NOMO-1 treated with DMSO at 0.1 percent for 48 hours (cell line): ENCODE measurements around the gene TGFB1I1.
"Not testable (repeated sequence)": the region's sequence is repeated elsewhere in the genome, so short reads cannot be mapped to it uniquely, and the experiment has no call there.

Experiments
- DNase-seq: peaks from one replicate; lab custom pipeline; 2025; ENCODE audit not compliant: unreplicated experiment; lab: John Stamatoyannopoulos, UW

Gene TGFB1I1

DNA sequence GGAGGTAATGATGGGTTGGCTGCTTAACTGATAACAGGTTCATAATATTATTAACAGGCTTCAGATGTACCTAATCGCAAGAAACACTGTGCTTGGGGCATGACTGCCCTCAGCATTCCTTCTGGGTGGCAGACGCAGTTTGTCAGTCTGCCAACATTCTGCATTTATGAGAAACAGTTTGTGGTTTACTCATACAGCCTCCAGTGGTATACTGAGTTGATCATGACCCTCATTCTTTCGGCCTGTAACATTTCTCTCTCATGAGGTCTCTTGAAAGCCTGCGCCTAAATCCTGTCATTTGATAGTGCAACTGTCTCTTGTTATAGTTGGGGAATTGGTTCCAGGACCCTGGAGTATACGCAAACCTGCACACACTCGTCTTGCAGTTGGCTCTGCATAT, 41.2 kb downstream of the TGFB1I1 start:
- DNase-seq, result no peak

DNA sequence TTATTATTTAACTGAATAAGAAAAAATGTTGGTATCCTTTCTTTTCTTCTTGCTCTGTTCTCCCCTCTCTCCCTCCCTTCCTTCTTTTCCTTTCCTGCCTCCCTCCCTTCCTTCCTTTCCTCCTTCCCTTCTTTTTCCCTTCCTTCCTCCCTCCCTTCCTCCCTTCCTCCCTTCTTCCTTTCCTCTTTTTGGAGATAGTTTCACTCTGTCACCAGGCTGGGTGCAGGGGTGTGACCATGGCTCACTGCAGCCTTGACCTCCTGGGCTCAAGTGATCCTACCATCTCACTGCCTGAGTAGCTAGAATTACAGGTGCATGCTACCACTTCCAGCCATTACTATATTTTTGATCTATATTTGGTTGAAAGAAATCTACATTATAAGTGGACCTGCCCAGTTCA, 41.9 kb downstream of the TGFB1I1 start:
- no peak for DNase-seq

DNA sequence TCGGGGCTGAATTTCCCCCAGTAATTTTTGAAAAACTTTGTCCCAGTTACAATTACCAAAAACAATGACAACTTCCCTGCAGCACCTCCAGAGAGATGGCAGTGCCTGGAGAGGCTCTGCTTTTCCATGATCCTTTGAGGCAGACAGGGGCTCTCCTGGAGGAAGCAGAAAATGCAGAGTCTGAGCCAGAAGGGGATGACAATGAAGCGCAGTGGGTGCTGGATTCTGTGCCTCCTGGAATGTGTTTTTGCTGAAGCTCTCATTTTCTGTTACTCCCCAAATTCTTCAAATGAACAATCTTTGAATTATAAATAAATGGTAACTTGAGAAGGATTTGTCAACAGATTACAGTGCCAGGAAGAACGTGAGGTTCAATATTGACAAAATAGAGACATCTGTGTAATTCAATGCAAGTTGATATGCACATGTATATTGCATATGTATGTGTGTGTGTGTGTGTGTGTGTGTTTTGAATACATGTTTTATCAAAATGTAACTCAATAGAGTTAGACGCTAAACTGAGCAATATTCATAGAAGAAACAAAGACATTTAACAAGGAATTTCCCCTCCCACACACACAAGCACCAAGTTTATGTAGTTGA, 45.9 kb downstream of the TGFB1I1 start:
- no peak for DNase-seq

DNA sequence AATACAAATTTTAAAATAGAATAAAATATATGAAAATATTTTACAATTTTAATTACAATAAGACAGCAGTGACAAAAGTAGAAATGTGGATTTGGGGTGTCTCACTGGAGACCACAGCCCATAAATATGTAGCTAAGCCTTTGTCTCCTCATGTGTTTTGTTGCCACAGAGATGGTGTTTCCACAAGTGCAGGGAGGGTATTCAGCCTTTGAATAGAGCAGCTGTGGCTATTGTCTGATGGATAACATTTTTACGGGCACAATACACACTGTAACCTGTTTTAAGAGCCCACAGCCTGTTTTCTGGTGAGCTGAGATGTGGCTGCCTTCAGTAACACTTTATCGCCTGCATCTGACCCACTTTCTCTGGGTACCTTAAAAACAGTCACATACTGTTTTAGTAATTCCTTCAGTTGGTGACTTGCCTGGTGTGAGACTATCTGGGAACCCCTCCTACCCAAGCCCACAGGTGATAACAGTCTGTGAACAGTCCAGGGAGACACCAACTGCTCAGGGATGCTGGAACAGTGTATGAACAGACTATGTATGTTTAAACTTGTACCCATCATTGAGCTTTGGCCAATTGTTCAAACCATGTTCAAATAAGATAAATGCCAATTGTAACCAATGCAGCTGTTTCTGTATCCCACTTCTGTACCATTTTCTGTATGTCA, 47.9 kb downstream of the TGFB1I1 start:
- DNase-seq, result no peak

DNA sequence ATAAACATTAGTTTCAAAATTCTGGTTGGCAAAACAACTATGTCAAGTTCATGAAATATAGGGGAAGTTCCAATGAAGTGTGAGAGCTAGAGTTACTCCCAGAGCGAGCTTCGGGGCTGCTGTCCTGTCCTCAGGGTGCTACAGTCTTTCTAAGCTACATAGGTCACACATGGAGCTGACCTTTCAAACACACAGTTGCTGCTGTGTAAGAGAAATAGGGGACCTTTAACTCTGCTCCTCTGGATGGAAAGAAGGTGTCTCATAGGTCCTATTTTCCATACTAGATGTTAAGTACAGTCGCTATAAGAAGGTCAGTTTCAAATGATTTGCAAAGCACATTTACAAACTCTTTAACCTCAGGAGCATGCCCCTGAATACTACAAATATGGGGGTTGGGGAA, 49.4 kb downstream of the TGFB1I1 start:
- DNase-seq, result no peak

DNA sequence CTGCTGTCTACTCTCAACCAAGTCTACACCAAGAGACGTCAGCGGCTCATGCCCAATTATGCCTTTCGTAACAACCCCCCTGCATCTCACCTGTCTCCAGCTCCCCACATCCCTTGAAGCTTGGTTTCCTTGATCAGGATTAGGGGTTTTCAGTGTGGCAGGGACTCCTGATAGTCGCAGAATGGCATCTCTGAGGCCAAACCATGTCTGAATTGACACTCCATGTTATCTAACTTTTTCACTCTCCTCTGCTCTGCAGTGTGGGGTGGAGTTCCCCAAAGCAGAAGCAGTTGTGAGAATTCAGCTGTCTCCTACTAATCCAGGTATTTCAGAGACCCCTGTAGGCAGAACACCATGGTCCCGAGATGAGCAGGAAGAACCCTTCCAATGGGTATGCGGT, 50.1 kb downstream of the TGFB1I1 start:
- no peak for DNase-seq

DNA sequence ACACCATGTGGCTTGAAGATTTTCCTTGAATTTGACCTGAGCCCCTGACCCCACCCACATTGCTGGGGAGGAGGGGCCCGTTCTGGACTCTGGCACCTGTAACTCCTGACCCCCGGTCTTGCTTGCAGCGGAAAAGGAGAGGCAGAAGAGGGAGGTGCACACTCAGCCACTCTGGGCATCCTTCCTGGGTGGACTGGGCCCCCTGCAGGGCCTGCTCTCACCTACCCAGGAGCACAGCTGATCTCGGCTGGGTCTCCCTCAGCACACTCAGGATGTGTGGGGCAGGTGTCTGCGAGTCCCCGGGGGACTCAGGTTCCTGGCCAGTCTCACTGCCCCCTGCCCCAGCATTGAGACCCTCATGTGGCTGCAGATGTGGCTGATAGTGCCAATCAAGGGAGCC, 51.8 kb downstream of the TGFB1I1 start:
- not testable (repeated sequence) for DNase-seq

DNA sequence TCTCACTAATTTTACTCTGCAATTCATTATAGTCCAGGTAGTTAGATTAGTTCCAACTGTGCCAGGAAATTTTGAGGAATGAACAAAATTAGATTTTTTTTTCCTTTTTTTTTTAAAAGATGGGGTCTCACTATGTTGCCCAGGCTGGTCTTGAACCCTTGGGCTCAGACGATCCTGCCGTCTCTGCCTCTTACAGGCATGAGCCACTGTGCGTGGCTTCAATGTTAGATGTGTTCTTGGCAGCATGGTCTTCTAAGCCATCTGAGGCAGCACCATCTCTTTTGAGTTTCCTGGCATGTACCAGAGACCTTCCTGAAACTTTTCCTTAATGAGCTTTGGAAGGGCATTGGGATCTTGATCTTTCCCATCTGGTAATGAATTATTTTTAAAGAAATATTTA, 53.2 kb downstream of the TGFB1I1 start:
- DNase-seq, result no peak
